ENCODE results near the gene NXPH2.
"Not testable (repeated sequence)": the region's sequence is repeated elsewhere in the genome, so short reads cannot be mapped to it uniquely, and the experiment has no call there.

The NXPH2 gene

DNA sequence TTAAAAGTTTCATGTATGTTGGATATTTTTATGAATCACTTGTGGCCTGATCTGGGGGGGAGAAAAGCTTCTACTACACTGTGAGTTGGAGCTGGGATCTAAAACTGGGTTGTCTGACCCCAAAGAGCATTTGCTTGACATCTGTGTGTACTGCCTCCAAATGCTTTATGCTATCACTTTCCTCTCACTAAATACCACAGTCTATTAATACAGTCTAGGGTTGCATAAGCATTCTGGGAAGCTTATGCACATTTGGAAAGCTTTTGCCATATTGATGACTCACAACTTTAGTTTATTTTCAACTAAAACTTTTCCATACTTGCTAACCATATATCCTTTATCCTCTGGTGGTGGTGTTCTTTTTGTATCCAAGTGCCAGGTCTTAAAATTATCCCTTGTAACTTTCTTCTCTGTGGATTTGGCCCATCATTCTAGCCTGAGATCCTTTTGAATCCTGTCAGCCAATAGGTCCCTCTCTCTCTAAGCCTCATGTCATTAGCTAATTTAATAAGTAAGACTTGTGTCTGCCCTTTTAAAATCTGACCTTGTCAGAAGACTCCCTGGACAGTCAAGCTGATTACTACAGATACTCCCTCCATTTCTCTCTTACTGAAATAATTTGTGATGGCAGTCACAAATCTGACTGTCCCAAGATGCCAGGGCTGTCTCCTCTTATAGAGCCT, 72.7 kb downstream of the NXPH2 start:
- no peak for DNase-seq

DNA sequence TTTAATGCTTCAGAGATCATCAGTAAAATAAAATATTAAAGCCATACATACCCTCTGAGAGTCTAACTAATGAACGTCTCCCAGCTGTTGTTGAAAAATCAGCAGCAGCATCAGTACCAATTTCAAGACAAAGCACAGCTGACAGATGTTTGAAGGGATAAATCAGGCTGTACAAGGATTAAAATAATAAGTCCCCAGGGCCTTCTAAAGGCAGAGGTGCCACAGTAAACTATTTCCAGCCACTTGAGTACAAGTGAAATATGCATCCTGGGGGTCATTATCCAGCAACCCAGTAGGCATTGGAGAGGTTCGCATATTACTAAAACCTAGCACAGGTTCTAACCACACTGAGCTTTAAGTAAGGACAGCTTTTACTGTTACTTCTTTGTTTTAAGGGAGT, 76.9 kb downstream of the NXPH2 start:
- DNase-seq, result no peak

DNA sequence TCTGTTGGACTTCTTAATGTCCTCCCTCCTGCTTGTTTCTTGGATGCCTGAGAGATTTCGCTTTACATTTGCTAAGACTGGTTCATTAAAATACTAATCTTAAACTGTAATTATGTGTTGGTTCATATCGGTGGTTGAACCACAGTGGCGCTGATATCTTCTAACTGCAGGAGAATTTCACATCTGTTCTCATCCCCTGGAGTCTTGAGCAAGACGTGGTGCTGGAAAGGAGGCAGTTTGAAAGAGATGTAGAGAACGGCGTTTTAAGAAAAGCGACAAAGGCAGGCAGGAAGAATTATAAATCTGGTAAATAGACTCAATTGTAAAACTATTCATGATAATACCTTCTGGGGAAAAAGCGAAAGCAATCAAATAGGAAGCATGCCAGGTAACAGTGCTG, 79.5 kb downstream of the NXPH2 start:
- DNase-seq, result no peak

DNA sequence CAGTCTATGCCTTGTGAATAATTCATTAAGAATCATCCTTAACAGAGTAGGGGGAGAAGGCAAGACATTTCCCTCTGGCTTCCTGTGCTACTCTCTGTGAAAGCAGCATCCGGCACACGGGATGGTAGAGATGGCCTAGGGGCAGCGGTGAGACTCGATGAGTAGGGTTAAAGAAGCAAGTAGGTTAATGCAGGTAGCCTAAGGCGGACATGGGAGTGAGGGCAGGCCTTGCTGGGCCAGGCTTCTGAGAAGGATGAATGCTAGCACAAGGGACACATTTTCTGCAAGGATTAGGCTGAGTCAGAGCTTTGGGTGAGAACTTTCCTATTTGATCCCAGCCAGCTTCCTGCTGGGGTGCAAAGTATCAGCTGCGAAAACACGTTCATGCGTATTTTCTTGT, 80.8 kb downstream of the NXPH2 start:
- no peak for DNase-seq

DNA sequence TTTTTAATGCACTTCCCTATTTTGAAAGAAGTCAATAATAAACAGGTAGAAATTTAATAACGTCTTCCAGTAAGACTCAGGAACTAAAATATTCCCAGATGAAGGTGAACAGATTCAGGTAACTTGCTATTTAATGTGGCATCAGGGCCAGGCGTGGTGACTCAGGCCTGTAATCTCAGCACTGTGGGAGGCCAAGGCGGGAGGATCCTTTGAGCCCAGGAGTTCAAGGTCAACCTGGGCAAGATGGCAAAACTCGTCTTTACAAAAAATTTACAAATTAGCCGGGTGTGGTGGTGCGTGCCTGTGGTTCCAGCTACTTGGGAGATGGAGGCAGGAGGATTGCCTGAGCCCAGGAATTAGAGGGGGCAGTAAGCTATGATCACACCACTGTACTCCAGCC, 81.8 kb downstream of the NXPH2 start:
- no peak for DNase-seq

DNA sequence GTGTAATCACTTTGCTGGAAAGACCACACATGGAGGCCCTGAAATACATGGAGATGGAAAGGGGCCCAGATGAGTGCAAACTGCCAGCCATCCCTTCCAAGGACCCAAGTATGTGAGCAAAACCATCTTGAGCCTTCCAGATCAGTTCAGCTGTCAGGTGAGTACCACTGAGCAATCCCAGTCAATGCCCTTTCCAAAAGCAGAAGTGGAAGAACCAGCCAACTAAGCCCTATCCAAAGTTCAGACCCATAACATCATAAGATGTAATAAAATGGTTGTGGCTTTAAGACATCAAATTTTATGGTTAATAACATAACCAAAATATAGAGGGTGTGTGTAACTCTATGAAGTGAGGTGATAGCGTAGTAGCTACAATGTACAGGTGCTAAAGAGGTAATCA, 88.5 kb downstream of the NXPH2 start:
- no peak for DNase-seq

DNA sequence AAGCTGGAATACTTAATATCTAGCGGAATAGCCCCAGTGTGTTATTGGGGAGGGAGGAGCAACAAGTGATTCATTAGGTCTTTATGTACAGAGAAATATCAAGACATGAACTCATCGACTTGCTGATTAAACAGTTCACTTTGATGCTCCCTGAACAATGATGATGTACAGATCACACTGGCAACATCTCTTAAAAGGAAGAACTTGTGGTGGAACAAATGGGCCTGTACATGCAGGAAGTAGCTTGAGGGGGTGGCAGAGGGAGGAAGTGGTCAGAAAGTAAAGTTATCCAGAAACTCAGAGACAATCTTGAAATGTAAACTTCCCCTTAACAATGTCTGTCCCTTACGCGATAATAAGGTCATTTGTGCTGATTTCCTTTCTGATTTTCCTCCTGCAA, 90.5 kb downstream of the NXPH2 start:
- DNase-seq, result no peak

DNA sequence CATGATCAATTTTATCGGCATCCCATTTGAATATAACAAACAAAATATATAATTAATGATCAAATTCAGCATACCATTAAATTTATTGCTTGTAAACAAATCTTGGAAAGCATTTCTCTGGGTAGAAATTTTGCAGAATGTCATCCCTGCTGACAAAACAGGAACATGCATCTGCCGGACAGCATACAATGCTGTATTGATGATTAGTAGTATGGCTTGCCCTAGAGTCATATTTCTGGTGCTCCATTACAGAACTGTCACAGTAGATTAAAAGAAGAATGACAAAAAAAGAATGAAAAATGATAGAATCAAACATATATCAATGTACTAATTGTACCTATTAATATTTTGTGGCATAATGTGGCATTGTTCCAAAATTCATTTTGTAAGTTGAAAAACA, 98.0 kb downstream of the NXPH2 start:
- no peak for DNase-seq

DNA sequence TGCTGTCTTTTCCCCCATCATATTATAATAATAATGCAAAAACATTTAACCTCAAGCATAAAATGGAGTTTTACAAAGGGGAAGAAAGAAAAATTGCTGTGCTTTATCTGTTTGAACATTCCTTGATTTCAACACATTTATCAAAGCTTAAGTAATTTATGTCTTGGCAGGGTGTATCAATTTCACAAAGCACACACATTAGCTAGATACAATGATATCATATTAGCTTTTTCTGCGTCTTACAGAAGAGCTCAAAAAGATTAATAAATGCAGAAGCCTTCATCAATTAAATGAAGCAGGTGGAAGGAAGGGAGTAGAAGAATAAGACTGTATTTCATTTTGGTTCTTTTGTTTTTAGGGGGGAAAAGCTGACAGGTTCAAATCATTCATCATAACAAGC, 103.0 kb downstream of the NXPH2 start:
- DNase-seq, result no peak

DNA sequence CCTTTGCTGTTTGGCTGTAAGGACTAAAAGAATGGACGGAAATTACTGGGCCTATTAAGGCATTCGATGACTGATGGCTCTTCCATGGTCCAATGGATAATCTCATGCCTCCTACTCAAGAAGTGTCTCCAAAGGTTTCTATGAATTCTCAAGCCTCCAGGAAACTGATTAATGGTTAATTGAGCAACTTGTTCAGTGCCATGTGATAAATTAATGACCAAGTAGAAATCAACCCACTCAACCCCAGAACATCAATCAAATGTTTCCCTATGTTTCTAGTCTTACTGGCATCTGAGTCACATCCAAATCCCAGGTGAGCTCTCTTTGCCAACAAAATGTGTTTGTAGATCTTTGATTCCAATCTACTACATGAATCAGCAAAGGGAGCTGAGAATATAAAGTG, 103.6 kb downstream of the NXPH2 start:
- no peak for DNase-seq

DNA sequence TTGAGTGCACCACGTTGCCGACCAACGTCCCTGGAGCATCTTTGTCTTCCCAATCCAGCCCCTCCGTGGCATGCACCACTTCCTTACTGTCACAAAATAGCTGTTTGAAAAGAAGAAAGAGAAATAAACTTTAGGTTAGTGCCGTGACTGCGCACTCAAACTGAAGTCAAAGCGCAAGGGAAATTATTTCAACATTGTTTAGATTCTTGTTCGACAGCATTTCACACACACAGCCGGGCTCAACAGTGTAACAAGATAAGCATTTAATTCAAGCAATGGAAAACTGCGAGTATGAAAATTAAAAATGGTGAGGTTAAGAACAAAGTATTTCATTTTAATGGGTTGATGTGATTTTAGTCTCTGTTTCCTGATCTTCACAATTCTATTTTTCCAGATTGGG, 108.6 kb downstream of the NXPH2 start:
- DNase-seq, result no peak

DNA sequence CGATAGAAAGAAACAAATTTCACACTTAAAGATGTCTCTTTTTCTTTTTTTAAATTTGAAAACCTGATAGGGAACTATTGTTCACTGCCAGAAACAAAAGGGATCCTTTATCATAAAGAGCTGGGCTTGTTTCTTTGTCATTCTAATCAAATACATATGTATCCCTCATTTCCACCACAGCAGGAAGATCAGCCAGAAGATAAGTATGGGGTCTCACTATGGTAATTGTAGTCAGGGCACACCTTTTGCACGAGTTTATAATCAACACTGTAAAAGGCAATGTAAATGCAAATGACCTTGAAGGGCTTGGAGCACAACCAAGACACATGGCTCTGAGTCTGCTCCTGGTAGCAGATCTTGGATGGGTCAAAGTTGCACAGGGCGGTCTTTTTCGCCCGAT, 109.5 kb downstream of the NXPH2 start:
- no peak for DNase-seq

DNA sequence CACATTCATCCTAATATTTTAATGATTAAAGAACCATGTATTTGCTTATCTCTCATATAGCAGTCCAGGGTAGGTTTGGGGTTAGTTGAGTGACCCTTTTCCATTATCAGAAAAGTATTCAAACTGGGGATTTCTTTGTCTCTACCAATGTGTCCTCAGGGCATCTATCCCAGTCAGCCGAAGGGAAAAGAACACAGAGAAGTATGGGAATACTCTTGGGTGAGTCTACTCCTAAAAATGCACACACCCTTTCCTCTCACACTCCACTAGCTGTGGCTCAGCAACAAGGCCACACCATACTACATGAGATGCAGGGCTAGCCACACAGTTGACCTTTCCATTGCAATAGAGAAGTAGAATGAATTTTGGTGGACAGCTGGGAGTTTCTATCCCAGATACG, 114.3 kb downstream of the NXPH2 start:
- DNase-seq, result no peak

DNA sequence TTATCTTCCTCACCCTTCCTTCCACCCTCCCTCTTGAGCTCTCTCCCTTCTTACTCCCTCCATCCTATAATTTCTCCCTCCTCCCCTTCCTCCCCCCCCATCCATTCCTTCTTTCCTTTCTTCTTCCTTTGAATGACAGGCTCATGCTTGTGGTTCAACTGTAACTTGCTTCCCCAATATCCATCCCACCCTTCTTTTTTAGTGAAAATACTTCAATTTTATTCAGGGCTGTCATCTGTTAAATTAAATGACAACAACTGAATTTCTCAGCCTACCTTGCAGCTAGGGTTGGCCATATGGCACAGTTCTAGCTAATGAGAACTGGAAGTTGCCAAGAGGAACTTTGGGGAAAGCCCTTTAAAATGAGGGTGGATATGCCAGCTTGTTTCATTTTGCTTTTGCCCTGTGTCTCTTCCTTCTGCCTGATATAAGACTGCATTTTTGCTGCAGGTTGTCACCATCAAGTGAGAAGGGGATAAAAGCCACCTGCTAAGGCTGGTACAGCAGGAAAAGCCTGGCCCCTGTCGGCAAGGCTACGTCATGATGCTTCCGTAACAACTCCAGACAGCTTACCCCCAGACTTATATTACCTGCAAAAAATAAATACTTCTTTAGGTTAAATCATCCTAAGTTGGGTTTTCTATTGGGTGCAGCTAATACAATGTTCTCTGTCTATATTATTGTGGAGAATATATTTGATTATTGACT, 121.8 kb downstream of the NXPH2 start:
- no peak for DNase-seq

DNA sequence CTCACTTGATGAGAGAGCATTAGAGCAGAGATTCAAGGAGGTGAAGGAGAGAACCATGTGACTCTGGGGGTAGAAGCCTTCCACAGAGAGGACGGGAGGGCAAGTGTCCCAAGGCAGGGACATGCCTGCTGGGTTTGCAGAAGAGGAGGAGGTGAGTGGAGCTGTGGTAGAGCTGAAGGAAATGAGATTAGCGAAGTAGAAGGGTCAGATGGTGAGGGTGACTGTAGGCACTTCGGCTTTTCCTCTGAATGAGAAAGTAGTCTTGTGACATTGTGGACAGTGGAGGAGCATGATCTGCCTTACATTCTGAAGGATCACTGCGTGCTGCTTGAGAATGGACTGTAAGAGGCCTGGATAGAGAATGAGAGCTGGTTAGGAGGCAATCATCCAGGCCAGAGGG, 126.0 kb downstream of the NXPH2 start:
- no peak for DNase-seq

DNA sequence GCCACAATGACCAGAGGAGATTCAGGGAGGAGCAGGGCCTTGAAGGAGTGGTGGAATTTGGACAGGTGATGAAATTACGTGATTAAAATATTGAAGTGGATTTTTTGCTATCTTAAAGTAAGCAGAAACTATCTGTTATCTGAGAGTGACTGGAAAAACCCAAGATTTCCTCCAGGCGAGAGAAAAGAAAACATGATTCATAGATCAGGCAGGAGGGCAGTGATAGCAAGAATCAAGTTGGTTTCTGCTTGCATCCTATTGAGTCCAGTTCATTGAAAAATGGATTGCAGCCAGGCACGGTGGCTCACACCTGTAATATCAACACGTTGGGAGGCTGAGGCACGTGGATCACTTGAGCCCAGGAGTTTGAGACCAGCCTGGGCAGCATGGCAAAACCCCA, 127.8 kb downstream of the NXPH2 start:
- DNase-seq, result no peak

DNA sequence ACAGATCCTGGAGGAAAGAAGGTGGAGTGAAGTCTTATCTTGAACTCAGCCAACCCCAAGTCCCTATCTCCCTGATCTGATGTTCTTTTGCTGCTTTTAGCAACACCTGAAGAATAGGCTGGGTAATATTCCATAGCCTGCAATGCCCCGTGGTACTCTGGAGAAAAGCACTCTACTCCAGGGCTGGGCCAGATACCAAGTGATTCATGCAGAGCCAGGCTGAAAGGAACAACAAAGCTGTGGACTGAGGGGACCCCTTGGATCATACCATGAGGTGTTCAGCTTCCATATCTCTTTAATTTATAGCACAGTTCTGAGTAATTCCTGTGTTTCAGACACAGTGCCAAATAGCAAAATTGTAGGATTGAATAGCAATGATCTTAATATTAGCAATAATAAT, 130.6 kb downstream of the NXPH2 start:
- DNase-seq, result no peak

DNA sequence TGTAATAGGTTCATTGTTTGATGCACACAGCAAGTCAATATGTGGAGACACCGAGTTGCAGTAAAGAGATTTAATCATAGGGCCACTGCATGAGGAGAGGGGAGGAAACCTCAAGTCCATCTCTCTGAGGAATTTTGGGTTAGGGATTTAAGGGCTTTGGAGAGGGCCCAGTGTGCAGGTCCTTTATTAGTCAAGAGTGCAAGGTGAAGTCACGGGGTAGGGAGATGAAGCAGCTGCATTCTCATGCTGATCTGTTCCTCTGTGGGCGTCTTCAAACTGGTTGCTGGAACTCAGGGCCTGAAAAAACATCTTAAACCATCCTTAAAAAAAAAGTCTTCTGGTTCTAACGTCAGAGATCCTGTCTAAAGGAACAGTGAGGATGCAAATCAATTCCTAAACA, 131.6 kb downstream of the NXPH2 start:
- DNase-seq, result no peak

DNA sequence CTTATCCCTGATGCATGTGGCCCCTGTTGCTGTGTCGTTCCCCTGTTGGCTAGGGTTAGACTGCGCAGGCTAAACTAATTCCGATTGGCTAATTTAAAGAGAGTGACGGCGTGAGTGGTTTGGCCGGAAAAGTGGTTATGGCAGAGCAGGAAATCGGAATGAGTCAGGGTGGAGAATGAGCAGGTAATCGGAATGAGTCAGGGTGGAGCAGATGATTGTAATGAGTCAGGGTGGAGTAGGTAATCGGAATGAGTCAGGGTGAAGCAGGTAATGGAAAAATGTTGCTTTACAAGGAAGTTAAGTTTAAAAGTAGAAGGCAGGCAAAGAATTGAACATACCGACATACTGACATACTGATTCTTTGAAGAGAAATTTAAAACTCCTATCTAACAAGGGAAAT, 135.4 kb downstream of the NXPH2 start:
- not testable (repeated sequence) for DNase-seq

DNA sequence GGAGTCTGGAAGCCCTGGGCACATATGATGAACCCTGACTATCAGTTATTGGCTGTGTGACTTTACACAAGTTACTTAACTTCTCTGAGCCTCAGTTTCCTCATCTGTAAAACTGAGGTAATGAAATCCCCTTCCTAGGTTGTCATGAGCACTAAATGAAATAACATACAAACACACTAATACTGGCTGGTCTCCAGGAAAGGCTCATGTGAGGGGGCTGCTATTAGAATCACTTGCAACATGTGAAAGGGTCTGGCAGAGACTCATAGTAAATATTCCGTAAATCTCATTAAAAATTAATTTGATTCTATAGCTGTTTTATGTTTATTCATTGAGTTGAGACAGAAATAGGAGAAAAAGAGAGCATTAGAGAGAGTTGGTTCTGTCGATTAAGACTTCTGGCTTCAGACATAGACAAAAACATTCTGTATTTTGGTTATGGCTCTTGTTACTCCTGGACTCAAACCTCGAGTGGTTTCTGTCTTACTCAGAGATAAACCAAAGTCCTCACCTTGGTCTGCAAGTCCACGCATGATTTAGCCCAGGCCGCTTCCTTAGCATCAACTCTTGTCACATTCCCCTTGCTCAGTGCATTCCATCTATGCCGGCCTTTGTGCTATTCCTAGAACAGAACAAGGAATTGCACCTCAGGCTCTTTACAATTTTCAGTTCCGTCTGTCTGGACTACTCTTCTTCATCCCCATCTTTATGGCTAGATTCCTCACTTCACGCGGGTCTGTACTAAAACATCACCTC, 139.1 kb downstream of the NXPH2 start:
- no peak for DNase-seq

DNA sequence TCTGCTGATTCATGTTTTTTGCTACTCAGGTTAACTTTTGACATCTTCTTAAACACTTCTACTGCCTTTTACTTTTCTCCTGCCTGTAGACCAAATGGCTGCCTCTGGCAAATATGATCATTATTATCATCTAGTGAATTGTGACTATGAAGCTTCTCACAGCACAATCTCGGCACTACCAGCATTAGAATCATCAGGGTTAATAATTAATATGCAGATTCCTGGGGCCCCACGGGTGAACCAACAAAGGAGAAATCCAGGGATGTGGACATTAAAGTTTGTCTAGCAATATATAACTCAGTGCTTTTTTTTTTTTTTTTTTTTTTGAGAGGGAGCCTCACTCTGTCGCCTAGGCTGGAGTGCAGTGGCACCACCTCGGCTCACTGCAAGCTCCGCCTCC, 142.5 kb downstream of the NXPH2 start:
- no peak for DNase-seq

DNA sequence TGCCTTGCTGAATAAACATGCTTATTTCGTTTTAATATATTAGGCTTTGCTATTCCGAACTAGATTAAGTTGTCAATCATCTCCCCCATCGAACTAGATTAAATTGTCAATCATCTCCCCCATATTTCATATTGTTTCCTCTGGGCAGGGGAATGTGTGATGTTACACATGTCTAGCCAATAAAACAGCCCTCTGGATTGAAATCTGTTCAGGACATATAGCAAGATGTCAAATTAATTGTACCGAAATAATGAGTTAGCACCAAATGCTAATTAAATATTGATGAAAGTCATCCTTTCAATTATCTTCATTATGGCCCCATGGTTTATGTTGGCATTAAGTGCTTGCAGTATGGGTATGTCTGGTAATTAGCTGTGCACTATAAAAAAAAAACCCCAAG, 143.1 kb downstream of the NXPH2 start:
- no peak for DNase-seq

DNA sequence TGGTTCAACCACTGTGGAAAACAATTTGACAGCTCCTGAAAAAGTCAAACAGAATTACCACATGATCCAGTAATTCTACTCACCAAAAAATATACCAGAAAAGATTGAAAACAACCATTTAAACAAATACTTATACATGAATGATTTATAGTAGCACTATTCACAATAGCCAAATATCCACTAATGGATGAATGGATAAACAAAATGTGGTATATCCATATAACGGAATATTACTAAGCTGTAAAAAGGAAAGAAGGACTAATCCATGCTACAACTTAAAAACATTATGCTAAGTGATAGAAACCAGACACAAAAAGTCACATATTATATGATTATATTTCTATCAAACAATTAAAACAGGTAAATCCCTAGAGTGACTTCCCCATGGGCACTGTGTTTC, 147.1 kb downstream of the NXPH2 start:
- DNase-seq, result no peak

DNA sequence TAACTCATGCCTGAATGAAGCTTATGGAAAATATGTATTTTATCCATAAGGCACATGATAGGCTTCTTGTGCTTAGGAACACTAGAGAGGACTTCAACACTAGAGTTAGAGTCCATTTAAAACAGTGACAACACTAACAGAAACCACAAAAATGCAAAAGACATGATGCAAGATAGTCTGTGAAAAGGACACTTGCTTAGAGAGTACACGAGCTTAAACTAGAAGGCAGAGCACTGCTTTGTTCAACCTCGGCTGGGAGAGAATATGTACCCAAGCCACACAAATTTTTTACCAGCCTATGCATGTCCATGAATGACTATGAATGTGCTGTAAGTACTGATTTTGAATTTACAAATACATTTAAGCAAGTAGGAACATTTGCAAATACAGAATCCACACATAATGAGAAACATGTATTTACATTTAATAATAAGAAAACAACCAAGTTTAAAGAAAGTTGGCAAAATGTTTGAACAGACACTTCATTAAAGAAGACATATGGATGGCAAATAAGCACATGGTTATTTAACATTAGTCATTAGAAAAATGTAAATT, 148.0 kb downstream of the NXPH2 start:
- no peak for DNase-seq
